GM12801 (cell line): ENCODE results near the gene PHLPP2.

Experiments used
- TF ChIP-seq, protein P1 (sequence below): IDR thresholded peaks from one replicate; pipeline ENCODE4 v1.5.1; 2011; ENCODE audit warnings: control low read depth; ENCODE audit not compliant: insufficient read length; ENCODE audit errors: extremely low read depth

PHLPP2 gene

DNA sequence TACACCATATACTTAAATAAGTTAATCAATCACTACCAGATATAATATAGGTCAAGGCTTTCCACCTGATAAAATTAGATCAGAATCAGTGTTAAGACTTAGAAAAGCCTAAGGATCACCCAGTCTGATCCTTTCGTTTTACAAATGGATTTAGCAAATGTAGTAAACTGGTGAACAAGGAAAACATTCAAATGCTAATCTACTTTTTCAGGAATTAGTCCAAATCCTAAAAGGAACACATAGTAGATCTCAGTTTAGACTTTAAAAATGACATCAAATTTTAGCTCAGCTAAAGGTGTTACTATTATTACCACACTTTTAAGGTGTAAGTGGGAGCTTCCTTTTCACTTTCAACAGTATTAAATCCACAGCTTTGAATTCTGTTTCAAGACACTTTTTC, 12.0 kb downstream of the PHLPP2 start:
- TF ChIP-seq, protein P1, sequence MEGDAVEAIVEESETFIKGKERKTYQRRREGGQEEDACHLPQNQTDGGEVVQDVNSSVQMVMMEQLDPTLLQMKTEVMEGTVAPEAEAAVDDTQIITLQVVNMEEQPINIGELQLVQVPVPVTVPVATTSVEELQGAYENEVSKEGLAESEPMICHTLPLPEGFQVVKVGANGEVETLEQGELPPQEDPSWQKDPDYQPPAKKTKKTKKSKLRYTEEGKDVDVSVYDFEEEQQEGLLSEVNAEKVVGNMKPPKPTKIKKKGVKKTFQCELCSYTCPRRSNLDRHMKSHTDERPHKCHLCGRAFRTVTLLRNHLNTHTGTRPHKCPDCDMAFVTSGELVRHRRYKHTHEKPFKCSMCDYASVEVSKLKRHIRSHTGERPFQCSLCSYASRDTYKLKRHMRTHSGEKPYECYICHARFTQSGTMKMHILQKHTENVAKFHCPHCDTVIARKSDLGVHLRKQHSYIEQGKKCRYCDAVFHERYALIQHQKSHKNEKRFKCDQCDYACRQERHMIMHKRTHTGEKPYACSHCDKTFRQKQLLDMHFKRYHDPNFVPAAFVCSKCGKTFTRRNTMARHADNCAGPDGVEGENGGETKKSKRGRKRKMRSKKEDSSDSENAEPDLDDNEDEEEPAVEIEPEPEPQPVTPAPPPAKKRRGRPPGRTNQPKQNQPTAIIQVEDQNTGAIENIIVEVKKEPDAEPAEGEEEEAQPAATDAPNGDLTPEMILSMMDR, result no peak

DNA sequence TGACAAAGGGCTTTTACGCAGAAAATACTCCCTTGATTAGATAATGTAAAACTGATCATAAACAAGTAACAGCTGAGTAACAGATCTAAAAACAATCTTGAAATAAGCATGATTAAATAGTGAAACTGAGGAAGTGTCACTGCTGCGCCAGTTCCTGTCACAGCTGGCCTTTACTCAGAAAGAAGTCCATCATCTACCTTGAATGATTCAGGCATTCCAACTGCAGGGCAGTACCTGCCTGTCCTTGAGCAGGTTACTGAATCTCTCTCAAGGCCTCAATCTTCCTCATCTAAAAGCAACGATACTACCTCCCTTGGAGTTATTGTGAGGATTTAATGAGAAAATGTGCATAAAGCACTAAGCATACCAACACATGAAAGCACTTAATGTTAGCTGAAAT, 12.7 kb downstream of the PHLPP2 start:
- TF ChIP-seq, protein P1, result no peak

DNA sequence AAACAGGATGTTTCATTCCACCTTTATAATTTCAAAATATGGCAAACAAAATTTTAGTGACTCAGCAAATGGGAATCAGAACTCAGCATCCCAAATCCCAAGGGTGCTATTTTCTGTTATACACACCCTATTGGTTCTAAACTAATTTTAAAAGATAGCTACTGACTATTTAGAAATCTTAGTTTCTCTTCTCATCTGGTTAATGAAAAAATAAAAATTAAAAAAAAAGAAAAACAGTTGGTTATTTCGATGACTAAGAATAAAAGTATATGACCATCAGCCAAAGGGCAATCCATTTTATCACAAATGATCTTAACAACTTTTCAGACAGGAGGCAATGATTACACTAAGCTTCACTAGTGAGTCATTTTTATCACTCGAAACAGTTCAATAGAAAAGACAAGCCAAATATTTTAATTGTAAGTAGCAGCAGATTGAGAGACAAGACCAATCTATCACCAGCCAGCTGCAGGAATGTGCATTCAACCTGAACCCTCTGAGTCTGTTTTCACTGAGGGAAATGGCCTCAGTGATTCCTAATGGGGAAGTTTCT, 15.2 kb downstream of the PHLPP2 start:
- TF ChIP-seq, protein P1, result no peak

DNA sequence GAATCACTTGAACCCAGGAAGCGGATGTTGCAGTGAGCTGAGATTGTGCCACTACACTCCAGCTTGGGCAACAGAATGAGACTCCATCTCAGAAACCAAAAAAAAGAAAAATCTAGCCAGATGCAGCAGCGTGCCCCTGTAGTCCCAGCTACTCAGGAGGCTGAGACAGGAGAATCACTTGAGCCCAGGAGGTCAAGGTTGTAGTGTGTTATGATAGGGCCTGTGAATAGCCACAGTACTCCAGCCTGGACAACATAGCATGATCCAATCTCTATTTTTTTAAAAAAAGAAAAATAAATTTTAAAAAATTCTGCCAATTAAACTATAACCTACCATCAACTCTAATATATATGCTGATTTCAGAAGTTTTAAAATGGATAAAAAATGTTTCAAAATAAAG, 15.8 kb downstream of the PHLPP2 start:
- TF ChIP-seq, protein P1, result no peak

DNA sequence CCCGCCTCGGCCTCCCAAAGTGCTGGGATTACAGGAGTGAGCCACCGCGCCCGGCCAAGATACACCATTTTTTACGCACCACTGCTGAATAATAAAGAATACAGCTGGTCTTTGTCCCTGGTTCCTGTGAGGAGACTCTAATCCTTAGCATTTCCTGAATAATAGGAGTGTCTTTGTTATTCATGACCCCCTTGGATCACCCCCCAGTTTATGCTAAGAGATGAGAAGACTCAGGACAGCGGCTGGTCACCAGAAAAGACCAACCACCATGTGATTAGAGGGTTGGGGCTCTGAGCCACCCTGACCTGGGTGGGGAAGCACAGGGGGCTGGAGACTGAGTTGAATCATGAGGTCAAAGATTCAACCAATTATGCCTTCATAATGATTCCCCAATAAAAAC, 17.3 kb downstream of the PHLPP2 start:
- TF ChIP-seq, protein P1, result no peak

DNA sequence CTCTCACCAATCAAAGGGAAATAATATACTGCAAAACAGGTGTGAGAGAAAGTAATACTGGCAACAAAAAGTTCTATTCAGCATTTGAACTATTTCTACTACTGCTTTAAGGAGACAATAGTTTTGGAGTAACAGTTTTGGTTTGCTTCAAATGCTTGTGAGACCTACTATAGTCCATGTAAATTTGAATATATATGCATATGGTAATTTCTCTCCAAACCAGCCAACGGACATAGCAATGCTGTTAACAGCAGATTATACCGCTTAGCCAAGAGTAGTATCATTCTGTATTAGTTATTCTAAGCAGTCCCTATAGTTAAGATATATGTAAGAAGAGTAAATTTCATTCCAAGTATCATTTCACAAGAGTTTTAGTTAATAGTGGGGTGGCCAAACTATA, 18.5 kb downstream of the PHLPP2 start:
- TF ChIP-seq, protein P1, result no peak

DNA sequence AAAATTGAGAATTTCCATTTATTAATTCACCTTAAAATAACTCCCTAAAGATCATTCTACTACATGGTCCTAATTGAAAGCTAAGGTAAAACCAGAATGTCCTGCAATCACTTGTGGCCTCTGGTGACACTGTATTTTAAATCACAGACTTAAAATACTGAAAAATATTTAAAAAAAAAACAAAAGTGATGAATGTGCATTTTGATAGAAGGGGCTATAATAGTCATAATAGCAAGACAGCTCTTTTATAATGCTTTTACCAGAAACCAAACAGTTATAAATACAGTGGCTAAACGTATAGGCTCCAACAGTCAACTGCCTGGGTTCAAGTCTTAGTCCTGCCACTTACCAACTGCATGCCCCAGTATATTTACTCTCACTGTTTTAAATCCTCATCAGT, 21.2 kb downstream of the PHLPP2 start:
- TF ChIP-seq, protein P1, result no peak
